RWPE1 (cell line): ENCODE data around the gene METTL27.
"Not testable (repeated sequence)": the region's sequence is repeated elsewhere in the genome, so short reads cannot be mapped to it uniquely, and the experiment has no call there.

ENCODE experiments used
- CTCF ChIA-PET: fragments of 350-600 bp; sonication (Branson Sonifier 250); formaldehyde crosslinking; extraction: SDS; loops from one replicate; lab custom pipeline; 2021; lab: Yijun Ruan, JAX
- POLR2A ChIA-PET: fragments of 400-600 bp; formaldehyde crosslinking; extraction: SDS; loops from one replicate; lab custom pipeline; 2020; ENCODE audit warnings: antibody characterized with exemption; ENCODE audit not compliant: low non-redundant PET; lab: Yijun Ruan, JAX
- DNase-seq: peaks from one replicate; pipeline ENCODE4 v3.0.0; 2012; ENCODE audit warnings: low spot score
- H3K27ac ChIP-seq: fragments of 450-650 bp; 2 replicates; pipeline ENCODE4 v1.5.1; 2017
- TF ChIP-seq, protein P1 (sequence below): fragments of 450-650 bp; conservative IDR thresholded peaks from 2 replicates; pipeline ENCODE4 v1.5.1; 2017; ENCODE audit warnings: low read depth, mild to moderate bottlenecking

Gene METTL27

DNA sequence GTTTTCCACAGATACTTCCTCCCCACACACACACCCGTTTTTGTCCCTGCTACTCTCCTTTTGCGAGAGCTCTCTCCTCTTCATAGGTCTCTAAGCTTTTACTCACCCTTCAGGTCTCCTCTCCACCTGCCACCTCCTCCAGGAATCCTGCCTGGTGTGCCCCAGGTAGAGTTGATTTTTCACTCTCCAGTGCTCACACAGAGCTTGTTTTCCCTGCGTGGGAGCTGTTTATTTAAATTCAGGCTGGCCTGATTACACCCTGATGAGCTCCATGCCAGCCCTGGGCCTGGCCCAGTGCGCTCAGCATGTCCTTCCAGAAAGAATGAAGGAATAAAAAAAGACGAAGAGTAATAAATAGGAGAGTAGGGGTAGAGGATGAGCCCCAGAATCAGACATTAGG is 19.1 kb downstream of the METTL27 start:
- TF ChIP-seq, protein P1, sequence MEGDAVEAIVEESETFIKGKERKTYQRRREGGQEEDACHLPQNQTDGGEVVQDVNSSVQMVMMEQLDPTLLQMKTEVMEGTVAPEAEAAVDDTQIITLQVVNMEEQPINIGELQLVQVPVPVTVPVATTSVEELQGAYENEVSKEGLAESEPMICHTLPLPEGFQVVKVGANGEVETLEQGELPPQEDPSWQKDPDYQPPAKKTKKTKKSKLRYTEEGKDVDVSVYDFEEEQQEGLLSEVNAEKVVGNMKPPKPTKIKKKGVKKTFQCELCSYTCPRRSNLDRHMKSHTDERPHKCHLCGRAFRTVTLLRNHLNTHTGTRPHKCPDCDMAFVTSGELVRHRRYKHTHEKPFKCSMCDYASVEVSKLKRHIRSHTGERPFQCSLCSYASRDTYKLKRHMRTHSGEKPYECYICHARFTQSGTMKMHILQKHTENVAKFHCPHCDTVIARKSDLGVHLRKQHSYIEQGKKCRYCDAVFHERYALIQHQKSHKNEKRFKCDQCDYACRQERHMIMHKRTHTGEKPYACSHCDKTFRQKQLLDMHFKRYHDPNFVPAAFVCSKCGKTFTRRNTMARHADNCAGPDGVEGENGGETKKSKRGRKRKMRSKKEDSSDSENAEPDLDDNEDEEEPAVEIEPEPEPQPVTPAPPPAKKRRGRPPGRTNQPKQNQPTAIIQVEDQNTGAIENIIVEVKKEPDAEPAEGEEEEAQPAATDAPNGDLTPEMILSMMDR = no peak
- CTCF ChIA-PET = interaction anchor here (0.7 kb wide), 1 partner anchor 23 kb away, joined by 3 read pairs; no protein-coding TSS in a partner anchor
- peak overlapping the region; percentile 93 for H3K27ac ChIP-seq
- no peak for DNase-seq
- POLR2A ChIA-PET = no interaction called here

DNA sequence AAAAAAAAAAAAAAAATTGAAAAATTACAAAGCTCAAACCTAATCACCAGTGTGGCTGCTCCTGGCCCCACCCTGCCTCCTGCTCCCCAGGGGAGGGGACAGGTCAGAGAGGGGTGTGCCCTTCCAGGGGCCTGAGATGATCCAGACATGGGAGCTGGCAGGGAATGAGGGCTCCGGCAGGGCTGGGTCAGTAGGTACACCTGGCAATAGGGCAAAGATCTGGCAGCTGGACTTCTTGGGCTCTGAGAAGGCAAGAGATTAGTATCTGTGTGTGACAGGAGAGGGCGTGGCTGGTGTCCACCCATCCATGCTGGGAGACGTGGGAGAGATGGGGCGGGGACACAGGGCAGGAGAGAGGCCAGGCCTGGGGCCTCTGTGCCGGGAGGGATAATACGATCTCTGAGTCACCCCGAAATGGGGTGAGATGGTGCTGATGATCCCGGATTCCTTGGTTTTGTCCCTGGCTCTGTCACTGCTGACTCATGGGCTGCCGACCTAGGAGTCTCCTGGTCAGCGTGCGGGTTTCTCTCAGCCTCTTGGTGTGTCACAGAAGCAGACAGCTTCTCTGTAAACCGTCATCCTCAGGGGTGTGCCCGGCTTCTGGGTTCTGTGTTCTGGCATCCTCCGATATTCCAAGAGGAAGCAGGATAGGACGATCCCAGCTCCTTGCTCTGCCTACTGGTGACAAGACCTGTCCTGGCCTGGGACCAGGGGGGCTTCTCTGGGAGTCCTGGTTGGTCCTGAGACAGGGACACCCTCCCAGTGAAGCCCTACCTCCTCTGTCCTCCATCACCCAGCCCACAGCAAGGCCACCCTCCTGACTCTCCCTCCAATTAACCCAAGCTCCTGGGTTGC is 19.8 kb downstream of the METTL27 start:
- POLR2A ChIA-PET = interaction anchor here (0.6 to 1.1 kb wide), 5 partner anchors 9 to 786 kb away, joined by 3 to 4 read pairs (median 4); partner anchors contain the start of gene METTL27
- H3K27ac ChIP-seq = peak overlapping the region; percentile 93
- DNase-seq = peak; percentile 96
- CTCF ChIA-PET = interaction anchor here (0.7 kb wide), 1 partner anchor 24 kb away, joined by 3 read pairs; no protein-coding TSS in a partner anchor
- TF ChIP-seq, protein P1 = no peak

DNA sequence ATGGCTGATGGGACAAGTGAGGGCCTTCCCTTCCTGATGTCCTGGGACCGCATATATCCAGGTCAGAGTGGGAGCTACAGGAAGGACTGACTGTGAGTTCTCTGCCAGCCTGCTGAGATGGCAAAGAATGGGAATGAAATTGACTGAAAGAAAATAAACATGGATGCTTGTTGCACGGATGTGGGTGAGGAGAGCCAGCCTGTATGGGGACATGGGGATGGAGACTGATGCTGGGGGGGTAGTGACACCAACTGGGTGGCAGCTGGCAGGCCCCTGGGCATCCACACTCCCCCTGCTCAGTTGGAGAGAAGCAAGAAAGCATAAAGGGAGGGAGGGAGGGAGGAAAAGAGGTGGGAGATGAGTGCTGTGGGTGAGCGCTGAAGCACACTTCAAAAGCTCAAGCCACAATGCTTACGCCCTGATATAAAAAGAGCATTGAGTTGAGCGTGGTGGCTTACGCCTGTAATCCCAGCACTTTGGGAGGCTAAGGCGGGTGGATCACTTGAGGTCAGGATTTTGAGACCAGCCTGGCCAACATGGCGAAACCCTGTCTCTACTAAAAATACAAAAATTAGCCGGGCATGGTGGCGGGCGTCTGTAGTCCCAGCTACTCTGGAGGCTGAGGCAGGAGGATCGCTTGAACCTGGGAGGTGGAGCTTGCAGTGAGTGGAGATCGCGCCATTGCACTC is 20.6 kb downstream of the METTL27 start:
- CTCF ChIA-PET, DNase-seq: not testable (repeated sequence)

DNA sequence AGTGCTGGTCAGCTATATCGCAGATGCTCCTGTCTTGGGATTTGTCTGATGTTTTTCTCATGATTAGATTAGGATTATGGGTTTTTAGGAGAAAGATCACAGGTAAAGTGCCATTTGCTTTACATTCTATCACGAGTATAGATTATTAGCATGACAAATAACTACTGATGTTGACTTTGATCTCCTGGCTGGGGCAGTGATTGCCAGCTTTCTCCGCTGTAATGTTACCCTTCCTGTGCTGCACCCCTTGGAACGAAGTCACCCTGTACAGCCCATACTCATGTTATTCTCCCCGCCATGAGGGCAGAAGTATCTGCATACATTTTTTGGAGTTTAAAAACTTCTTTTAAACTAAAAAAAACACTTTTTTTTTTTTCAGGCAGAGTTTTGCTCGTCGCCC is 22.3 kb downstream of the METTL27 start:
- ChIA-PET POLR2A (no interaction called here), CTCF (interaction anchor here (0.7 kb wide), 1 partner anchor 83 kb away, joined by 3 read pairs; no protein-coding TSS in a partner anchor)
- no peak overlapping the region for H3K27ac ChIP-seq
- no peak for DNase-seq
- TF ChIP-seq, protein P1 = no peak

More for the DNA sequence above, 20.6 kb downstream of the METTL27 start:
- POLR2A ChIA-PET = interaction anchor here (0.7 to 1.1 kb wide), 2 partner anchors 10 to 20 kb away, joined by 3 to 4 read pairs; partner anchors contain the start of gene METTL27
- peak overlapping the region; percentile 93 for H3K27ac ChIP-seq

DNA sequence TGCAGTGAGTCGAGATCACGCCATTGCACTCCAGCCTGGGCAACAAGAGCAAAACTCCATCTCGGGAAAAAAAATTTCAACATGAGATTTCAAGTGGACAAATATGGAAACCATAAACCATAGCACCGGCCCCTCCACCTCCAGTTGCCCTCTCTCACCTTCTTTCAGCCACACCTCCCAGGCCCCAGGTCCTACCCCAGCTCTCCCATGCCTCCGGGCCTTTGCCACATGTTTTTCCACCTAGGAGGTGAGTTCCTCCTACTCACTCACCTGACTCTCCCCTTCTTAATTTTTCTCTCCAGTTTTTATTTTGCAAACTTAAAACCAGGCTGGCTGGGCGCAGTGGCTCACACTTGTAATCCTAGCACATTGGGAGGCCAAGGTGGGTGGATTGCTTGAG is 25.2 kb downstream of the METTL27 start:
- no peak for DNase-seq
- ChIA-PET CTCF (interaction anchor here (0.6 kb wide), 1 partner anchor 51 kb away, joined by 6 read pairs; no protein-coding TSS in a partner anchor), POLR2A (no interaction called here)
- TF ChIP-seq, protein P1 = no peak
- 0 out of 2 replicates have a peak overlapping the region, but pooled peaks have one; percentile 1 for H3K27ac ChIP-seq

DNA sequence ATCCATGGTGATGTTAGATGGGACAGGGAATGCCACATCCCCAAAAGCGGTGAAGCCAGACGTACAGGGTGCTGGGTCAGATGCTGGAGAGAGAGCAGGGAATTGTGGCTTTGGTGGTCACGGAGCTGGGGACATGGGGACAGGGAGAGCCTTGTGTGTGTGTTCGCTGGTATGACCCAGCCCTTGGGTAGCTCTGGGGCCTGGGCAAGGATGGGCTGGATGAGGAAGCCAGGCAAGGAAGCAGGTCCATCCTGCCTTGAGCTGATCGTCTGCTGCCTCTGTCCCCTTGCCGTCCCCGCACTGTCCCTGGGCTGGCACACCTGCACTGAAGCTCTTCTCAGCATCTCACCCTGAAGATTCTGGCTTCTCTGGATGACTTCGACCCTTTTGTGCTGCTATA is 26.9 kb downstream of the METTL27 start:
- TF ChIP-seq, protein P1 = no peak
- no peak overlapping the region for H3K27ac ChIP-seq
- CTCF ChIA-PET = interaction anchor here (0.5 to 0.7 kb wide), 2 partner anchors 40 to 42 kb away, joined by 3 to 4 read pairs; no protein-coding TSS in a partner anchor
- no peak for DNase-seq
- POLR2A ChIA-PET = no interaction called here
